NCI-H524 treated with DMSO at 0.1 percent for 48 hours (cell line): ENCODE data around the gene PIP5K1B.

ENCODE experiments used
- DNase-seq: peaks from one replicate; lab custom pipeline; 2025; lab: John Stamatoyannopoulos, UW

PIP5K1B gene

DNA sequence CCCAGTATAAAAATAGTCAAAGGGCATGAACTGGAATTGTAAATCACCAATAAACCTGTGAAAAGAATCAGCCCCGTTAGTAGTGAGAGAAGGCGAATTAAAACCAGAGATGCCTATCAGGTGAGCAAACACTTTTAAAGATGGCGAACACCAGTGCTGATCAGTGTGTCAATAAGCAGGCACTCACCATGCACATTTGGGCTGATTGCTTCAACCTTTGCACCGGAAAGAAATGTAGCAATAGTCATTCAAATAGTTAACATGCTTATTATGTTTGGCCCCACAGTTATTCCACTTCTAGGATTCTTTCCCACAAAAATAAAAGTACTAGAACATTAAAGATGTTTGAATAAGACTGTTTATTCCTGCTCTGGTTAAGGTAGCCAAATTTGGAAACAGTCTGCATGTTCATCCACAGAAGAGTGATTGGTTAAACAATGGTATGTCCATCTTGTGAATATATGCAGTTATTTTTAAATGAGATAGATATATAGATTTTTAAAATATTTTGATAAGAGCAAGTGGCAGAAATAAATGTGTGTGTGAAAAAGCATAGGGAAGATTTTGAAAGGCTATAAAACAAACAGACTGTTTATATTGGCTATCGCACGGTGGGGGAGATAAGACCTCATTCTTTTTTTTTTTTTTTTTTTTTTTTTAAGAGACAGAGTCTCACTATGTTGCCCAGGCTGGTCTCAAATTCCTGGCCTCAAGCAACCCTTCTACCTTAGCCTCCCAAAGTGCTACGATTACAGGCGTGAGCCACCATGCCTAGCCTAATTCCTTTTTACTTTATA is 112.2 kb downstream of the PIP5K1B start:
- no peak for DNase-seq

DNA sequence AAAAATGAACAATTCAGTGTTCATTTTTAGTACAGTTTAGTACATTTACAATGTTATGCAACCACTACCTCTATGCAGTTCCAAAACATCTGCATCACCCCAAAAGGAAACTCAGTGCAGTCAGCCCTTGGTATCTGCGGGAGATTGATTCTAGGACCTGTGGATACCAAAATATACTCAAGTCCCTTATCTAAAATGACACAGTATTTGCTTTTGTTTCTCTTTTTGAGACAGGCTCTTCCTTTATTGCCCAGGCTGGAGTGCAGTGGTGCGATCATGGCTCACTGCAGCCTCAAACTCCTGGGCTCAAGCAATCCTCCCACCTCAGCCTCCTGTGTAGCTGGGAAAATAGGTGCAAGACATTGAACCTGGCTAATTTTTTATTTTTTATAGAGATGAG is 114.0 kb downstream of the PIP5K1B start:
- DNase-seq, result no peak

DNA sequence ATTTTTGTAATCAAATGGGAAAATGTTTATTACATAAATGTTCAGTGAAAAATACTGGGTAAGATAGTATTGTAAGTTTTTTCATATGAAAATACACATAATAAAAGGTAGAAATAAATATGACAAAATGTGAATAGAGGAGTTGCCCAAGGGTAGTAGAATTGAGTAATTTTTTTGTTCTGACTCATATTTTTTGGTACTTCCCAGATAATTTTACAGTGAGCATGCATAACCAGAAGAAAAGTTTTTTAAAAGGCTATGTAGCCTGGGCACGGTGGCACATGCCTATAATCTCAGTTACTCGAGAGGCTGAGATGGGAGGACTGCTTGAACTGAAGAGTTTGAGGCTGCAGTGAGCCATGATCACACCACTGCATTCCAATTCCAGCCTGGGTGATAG is 116.9 kb downstream of the PIP5K1B start:
- DNase-seq, result no peak

DNA sequence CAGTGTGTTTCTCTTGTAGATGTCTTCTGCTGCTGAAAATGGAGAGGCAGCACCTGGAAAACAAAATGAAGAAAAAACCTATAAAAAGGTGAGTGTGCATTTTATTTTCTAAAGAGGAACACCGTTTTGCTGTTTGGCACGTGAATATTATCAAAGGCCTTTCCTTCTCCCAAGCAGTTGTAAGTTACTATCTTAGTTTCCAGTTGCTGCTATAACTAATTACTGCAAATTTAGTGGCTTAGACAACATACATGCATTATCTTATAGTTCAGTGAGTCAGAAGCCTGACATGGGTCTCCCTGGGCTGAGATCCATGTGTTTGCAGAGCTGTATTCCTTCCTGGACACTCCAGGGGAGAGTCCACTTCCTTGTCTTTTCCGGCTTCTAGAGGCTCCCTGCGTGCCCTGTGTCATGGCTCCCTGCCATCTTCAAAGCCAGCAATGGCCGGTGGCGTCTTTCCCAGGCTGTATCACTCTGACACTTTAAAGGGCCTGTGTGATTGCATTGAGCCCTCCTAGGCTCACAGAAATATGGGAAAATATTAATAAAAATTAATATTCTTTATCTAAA is 117.6 kb downstream of the PIP5K1B start:
- DNase-seq, result no peak

DNA sequence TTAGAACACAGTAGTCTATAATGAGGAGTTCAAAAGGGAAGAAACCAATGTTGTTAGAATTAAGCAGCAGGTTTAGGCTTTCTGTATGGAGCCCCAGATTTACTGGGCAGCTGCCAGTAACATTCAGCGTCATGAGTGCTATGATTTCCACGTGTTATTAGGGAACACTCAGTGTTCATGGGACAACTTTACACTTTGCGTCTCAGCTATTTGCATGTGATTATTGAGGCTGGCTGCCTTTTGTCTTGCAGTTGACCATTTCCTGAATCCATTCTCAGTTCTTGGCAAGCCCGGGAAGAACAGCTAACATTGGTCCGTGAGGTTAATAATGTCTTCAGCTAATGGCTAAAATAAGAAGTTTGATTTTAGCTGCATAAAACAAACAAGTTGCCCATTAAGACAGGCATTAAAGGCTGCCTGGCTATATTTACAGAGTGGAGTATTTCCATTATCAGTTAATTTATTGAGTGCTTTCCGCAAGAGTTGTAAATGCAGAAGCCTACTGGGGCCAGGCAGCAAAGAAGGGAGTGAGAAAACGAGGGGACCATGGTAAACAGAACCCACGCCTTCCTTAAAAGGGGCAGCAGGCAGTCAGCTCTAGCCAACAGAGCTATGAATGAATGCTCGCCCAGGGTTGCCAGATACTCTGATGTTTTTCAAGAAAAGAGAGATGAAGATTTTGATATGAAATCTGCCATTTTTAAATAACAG is 120.9 kb downstream of the PIP5K1B start:
- no peak for DNase-seq

DNA sequence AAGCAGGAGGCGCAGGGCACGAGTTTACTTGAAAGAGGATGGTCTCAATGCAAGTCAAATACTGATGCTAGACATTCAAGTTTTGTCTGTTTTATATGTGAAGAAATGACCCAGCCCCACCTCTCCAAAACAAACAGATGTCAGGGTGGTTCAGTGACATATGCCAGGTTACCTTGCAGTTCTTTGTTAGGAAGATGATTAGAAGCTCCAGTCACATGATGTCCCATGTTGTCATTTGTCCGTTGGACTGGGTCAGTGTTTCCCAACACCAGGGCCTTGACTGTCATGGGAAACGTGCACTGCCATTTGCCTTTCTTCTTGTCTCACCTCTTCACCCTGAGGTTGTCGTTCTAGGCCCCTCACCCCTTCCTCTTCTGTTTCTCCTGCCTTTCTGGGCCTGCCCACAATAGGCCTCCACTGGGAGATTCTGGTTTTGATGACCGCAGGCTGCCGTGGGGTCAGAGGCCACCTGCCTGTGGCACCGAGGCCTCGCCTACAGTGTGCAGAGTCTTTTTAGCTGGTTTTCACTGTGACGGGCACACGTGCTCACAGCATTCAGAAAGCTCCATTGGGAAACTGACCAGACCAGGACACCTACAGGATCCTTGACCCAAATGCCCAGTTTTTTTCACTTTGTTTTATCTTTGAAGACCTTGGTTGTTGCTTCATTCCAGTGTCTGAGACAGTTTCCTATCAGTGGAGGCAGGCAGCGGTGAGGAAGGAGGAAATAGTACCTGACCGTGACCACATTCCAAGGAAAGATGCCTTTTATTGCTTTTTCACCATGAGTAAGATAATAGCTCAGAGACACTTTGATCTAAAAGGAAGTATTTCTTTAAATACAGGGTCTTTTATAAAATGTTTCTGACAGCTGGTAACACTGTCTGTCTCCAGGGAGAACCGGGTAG is 123.1 kb downstream of the PIP5K1B start:
- DNase-seq, result no peak

DNA sequence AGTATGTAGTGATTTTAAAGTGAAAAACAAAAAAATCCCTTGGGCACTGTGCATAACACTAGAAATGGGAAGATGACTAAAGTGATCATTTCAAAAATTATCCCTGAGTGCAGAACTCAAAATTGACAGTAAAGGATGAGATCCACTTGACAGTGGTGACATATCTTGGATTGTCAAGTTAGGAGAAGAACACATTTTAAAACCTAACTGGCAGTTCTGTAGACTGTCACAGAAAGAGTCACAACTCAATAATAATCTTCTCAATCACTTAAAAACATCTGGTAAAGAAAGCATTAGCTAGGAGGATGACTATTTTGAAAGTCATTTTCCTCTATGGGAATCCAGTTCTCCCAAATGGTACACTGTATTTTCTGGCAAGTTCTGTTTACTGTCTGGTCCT is 127.1 kb downstream of the PIP5K1B start:
- no peak for DNase-seq

DNA sequence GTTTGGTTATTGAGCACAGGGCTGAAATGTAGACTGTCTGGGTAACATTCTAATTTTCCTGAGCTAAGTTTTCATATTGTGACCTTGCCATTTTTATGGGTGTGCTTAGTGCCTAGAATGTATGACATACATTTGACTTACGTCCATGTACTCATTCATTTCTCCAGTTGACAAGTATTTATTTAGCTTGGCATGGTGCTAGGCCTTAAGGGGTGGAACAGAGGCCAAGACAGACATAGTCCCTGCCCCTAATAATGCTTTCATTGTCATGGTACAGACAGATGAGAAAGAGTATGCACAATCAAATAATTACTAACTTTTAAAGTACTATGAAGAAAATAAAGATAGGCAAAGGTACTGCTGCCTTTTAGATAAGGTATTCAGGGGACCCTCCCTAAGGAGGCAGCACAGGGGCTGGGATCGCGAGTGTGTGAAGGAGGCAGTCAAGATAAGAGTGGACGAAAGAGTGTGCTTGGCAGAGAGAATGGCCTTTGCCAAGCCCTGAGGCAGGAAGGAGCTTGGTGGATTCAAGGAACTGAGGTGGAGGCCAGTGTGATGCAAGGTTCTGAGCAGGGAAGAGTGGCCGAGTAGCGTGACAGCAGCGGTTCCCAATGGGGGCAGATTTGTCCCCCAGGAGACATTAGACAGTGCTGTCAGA is 128.0 kb downstream of the PIP5K1B start:
- no peak for DNase-seq

DNA sequence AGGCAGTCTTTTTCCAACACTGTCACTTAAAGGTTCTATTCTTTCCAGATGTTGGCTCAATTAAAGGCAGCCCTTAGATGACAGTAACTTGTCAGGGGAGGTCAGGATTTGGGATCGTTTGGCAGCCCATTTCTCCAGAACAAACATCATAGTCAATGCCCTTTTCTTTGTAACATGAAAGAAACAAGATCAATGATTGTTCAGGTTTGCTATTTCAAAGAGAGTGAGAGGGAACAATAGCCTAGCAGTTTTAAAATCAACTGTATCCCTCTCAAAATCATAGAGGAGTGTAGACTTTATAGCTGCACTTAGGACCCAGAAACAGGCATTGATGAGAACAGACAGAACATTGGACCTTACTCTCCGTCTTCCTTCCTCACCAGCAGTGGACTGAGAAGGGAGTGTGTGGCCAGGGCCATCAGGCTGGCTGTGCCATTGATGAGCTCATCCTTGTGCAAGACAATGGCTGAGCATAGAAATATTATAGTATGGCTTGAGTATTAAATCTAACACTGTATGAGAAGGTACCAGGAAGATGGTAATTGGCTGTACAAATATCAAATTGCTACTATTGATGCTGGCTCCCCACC is 130.0 kb downstream of the PIP5K1B start:
- DNase-seq, result no peak

DNA sequence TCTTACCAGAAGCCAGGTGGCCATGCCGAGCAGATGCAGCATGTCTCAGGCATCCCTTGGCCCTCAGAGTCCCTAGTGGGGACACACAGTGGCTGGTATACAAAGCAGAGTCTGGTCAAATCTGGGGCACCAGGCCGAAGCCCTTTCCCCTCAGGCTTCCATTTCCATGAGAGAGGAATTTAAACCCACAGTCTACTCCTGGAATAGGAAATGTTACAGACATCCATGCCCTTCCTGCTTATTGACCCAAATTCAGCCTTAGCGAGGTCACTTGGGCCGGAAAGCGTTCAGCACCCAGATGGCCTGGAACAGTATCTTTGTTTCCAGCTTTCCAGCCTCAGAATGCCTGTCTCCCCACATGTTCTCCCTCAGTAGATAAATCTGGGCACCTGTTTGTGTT is 131.7 kb downstream of the PIP5K1B start:
- DNase-seq, result no peak

DNA sequence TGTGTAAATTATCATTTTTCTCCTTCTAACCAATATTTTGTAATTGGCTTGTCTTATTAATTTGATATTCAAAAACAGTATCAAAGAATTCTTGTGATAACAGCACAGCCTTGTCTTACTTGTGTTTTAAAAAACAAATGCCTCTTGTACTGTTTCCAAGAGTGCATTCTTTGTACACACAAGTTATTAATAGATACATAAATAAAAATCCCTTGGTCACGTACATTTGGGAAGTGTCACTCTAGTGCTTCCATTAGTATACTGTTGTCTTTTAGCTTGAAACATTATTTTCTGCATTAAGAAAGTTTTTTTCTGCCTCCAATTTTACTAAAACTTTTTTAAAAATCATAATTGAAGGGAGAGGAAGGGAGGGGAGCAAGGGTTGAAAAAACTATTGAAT is 133.2 kb downstream of the PIP5K1B start:
- DNase-seq, result no peak

DNA sequence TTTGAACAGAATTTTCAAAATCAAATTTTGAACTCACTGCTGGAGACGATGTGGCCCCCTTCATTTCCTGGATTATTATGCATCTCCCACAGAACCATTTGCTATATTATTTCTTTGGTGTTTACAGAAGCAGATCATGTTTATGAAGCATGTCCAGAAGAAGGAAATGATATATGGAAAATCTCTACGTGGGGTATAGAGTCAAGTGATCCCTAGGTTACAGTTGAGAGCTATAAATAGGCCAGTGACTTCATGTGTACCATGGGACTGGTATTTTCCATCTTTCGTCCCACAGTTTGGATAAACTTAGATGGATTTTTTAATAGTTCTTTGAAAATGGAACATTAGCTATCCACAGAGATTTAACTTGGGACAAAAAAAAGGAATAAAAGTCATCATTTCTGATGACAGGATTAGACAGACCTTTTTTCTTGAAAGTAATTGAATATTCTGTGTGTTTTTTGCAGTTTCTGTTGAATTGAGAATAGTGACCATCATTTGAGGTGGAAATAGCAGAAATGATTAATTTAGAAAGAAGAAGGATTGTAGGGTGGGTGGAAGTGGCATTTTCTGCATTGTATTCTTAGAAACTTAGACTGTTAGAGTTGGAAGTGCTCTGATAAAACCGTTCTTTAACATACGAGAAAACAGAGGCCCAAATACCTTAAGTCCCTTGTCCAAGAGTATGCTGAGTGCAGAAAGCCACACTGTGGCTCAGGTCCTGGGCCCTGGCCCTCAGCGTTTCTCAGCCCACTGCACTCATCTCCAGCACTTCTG is 136.4 kb downstream of the PIP5K1B start:
- DNase-seq, result no peak

DNA sequence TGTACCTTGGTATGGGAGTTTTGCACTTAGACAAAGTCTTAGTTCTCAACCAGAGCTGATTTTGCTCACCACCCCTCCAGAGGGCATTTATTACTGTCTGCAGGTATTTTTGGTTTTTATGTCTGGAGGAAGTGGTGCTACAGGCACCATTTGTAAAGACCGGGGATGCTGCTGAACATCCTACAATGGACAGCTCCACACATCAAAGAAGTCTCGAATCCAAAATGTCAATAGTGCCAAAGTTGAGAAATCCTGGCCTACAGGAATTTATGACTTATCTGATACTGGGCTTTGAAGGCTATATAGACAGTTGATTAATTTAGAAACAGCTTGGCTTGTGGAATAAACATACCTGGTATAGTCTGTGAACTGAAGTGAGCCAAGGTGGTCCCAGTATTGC is 137.5 kb downstream of the PIP5K1B start:
- DNase-seq, result no peak

DNA sequence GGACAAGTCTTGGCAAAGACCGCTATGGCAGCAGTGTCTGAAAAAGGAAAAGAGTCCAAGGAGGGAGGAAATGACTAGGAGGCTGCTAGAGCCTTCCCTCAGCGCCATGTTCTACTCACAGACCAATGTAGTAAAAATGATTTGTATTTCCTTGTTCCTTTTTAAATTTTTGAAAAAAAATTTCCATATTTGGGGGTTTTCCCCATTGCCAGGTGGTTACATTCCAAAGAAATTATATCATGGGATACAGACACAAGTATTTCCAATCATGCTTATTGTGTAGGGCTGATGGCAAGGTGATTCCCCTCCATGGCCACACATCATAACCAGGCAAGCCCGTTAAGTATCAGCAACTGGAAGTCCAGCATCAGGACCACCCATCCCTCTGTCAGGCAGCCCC is 138.2 kb downstream of the PIP5K1B start:
- no peak for DNase-seq

DNA sequence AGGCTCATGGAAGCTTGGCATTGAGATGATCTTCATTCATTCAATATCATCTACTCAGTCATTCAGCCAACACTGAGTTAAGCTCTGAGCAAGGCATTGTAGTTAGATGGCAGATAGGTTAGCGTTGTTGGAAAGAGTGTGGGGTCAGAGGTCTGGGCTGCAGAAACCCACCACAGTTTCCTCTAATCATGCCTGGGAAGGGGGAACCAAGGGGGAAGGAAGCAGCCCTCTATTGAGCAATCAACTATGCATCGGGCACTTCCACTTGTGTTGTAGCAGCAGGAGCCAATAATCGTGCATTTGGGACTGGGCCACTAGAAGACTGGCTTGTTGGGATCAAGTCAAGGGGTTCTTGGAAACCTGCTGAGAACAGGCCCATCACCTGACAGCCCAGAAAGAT is 139.1 kb downstream of the PIP5K1B start:
- no peak for DNase-seq

DNA sequence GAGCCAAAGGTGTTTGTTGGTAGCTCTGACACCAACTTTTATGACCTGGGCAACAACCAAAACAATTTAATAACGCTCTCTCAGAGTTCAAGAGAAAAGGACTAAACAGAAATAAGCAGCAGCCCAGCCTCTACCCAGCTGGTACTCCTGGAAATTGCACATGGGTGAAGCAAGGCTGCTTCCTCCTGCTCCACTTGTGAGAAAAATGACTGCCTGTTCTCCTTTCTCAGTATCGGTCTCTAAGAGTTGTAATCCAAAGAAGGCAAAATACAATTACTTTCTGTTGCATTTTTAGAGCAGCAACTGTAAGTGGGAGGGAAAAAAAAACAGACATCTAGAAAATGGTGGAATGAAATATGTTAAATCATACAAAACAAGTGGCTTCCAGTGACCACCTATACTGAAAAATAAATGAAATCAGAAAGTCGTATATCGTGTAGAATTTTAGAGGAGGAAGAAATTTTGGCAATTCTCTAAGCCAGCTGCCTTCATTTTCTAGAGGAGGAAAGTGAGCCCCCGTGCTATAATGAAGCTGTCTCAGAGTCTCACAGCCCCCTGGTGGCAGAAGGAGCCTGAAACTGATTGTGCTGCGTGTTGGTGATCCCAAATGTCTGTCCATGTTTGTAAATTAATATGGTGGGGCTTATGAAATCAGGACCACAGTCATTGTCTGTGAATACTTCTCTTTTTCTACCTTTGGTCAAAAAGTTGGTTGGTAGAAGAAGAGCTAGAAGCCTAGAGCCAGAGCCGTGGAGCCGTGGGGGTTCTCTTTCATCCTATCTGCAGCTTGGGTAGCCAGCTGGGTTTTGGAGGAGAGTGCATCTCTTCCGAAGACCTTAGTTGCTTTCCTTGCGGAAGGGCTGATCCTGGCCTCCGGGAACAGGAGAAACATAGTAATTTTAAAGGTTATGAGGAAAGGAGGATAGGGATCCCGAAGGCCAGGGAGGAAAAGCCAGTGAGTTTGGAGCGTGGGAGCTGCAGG is 139.9 kb downstream of the PIP5K1B start:
- no peak for DNase-seq

DNA sequence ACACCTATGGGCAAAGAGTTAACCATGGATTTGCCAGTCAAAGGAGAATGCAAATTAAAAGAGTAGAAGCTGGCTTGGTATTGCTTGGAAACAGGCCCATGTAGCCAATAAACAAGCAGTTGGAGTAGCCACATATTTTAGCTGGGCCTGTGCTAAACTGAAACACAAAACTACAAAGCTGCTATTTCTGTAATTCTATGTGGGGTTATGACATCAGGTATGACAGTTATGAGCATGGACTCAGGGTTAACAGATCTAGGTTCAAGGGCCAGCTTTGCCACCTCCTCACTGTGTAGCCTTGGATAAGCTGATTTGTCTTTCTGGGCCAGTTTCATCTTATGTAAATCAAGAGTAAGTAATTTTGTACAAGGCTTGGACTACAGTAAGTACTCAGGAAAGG is 142.7 kb downstream of the PIP5K1B start:
- DNase-seq, result no peak

DNA sequence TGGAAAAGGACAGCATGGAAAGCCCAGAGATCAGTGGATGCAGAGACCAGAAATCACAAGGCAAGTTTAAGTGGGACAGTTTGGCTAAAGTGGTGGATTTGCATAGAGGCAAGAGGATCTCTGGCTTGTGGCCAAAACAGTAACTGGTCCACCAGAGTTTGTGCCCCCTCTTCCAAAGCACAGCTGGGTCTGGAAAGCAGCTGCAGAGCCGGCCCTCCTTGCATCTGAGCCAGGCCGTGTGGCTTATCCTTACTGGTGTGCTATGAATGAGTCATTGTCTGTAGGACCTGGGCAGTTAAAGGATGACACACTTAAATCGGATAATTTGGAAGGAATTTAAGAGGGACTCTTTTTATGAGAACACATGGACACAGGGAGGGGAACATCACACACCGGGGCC is 146.6 kb downstream of the PIP5K1B start:
- DNase-seq, result no peak

DNA sequence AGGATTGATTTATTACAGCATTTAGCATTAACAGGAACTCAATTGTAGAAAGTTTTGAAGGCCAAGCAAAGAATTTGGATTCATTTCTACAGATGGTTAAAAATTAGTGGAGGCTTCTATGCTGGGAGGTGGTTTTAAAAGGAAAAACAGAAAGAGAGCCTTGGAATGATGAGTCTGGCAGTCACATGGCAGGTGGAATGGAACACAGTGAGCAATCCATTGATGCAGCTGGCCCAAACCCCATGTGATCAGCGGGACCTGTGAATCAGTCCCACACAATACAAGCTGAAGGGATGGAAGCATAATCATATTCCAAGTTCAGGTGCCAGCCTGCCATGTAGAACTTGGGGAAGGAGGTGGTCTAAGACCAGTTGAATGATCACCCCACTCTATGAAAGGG is 147.9 kb downstream of the PIP5K1B start:
- no peak for DNase-seq
